Spleen (tissue), 11 donors: ENCODE data around the gene TMEM220. TPM values are rescaled to one million over a fixed set of nuclear protein-coding genes. Genes with fewer than 3 reads are reported as not detected.

Source experiments
- DNase-seq: peaks from one replicate; pipeline ENCODE4 v3.0.0-alpha.2; 2020
- H3K27ac ChIP-seq, 8 donors: fragments of 200-600 bp; sonication (generic) in 7 of 8; 1 replicate in 4 of 8; 2 replicates in 4 of 8; pipeline versions ENCODE4 v1.5.0 to v1.8.0; 2016 to 2021; ENCODE audit warnings: inconsistent platforms in 4 of 8, mild to moderate bottlenecking in 4 of 8, moderate library complexity in 1 of 8
- H3K27me3 ChIP-seq, 7 donors: fragments of 200-600 bp; sonication (generic) in 6 of 7; replicated peaks in 1 of 7; 1 replicate in 4 of 7; 2 replicates in 3 of 7; pipeline versions ENCODE4 v1.5.0 to v1.8.0; 2016 to 2021; ENCODE audit warnings: inconsistent platforms in 3 of 7, mild to moderate bottlenecking in 1 of 7
- H3K36me3 ChIP-seq, 6 donors: fragments of 200-600 bp; sonication (generic) in 5 of 6; 1 replicate in 4 of 6; 2 replicates in 2 of 6; pipeline versions ENCODE4 v1.5.0 to v1.8.0; 2016 to 2021; ENCODE audit warnings: inconsistent platforms in 2 of 6
- H3K4me1 ChIP-seq, 6 donors: fragments of 200-600 bp; sonication (generic) in 5 of 6; 1 replicate in 3 of 6; 2 replicates in 3 of 6; pipeline versions ENCODE4 v1.5.0 to v1.8.0; 2016 to 2021; ENCODE audit warnings: inconsistent platforms in 3 of 6
- H3K4me3 ChIP-seq, 8 donors: fragments of 200-600 bp; sonication (generic) in 7 of 8; 1 replicate in 4 of 8; 2 replicates in 4 of 8; pipeline versions ENCODE4 v1.5.0 to v1.8.0; 2016 to 2021; ENCODE audit warnings: inconsistent platforms in 4 of 8, mild to moderate bottlenecking in 4 of 8, moderate library complexity in 2 of 8
- H3K9me3 ChIP-seq, 8 donors: fragments of 200-600 bp; sonication (generic) in 7 of 8; 1 replicate in 4 of 8; 2 replicates in 4 of 8; pipeline versions ENCODE4 v1.5.0 to v1.8.0; 2016 to 2021; ENCODE audit warnings: inconsistent platforms in 4 of 8
- CTCF ChIP-seq, 11 experiments: fragments of 200-600 bp in 7 of 11; fragments of 450-650 bp in 4 of 11; sonication (generic) in 4 of 11; IDR thresholded peaks in 8 of 11; conservative IDR thresholded peaks in 3 of 11; 1 replicate in 7 of 11; 2 replicates in 4 of 11; pipeline versions ENCODE4 v1.4.0 to v1.8.0; 2016 to 2021; ENCODE audit warnings: antibody characterized with exemption in 11 of 11, inconsistent platforms in 4 of 11, mild to moderate bottlenecking in 1 of 11
- POLR2A ChIP-seq, 3 donors: fragments of 450-650 bp; IDR thresholded peaks; one replicate each; pipeline ENCODE4 v1.5.1; 2017; ENCODE audit warnings: antibody characterized with exemption in 3 of 3, mild to moderate bottlenecking in 1 of 3
- POLR2AphosphoS5 ChIP-seq, 3 donors: sonication (generic); formaldehyde crosslinking; IDR thresholded peaks; one replicate each; pipeline ENCODE4 v1.5.1; 2017; ENCODE audit warnings: antibody characterized with exemption in 3 of 3
- WGBS, 5 donors: extraction: QIAGEN DNeasy Blood & Tissue Kit in 3 of 5; methylation state at CpG; one replicate each; pipeline versions ENCODE4 v1.1.5 to v1.1.7; 2013 to 2018; 5-methylcytosine and 5-hydroxymethylcytosine counted together
- intact Hi-C: fragments of 100-400 bp; cut with DNase I; formaldehyde crosslinking; loops from one replicate; pipeline ENCODE4 v1.15.0; 2023; ENCODE audit warnings: low total_unique reads
- polyA plus RNA-seq, 3 donors: library from polyadenylated mRNA; stranded (reverse); fragments of 200-250 nt; gene quantifications; one replicate each; pipeline ENCODE4 v1.2.1, GENCODE V29; 2013
- total RNA-seq, 7 donors: library from RNA; depleted of rRNA in 3 of 7; stranded (reverse); fragments of >200 nt in 3 of 7; fragmentation: NEBNext Ultra II Directional in 4 of 7; extraction: Animal tissue kit (Norgen Biotek cat#: 25700) in 4 of 7; gene quantifications; one replicate each; pipeline versions ENCODE4 v1.1.0 to v1.2.1, GENCODE V29; 2016 to 2021
- donor health status: healthy with polysubstance abuse.
- donor health status: DM: no; HTN: no; CAD: no; lungs with moderate emphysema.
- donor health status: DM: no; HTN: no; CAD: no.
- donor health status: Bipolar disorder and iron deficiency.
- donor health status: healthy.
- donor health status: DM: no; HTN: no; CAD: no.
- donor health status: DM: yes; HTN: yes; CAD: no.

The TMEM220 gene
- total and polyA plus RNA-seq, 10 donors = 3.6 to 12.1 (median 5.4) TPM

DNA sequence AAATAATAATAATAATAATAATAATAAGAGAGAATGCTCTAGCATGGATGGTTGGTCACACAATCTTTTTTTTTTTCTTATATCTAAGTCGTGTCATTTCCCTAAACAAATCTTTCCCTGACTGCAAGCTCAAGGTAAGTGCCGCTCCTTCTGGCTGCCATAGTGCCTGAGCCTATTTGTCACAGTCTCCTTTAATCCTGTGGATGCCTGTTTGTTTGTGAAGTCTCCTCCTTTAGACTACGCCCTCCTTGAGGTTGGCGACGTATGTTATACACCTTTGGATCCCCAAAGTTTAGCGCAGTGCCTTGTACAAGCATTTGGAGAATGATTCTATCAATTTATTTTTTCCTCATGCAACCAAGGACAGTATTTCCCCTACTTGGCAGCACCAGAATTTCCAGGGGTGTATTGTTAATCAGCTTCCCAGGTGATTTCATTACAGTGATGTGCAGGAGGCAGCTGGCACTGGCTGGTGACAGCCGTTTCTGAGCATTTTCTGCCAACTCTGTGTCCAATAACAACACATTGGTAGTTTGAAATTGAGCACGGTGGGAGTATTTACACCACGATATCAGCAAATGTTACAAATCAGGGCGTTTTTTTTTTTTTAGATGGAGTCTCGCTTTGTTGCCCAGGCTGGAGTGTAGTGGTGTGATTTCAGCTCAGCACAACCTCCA is 47.4 kb upstream of the TMEM220 start:
- DNase-seq = no peak
- Histone ChIP-seq H3K27ac (no peak overlapping the region), H3K27me3 (no peaks in the 10 kb centered on the region), H3K4me1 (peaks cover 0 to 8% (median 0%) of the 10 kb centered on the region in 6 donors), H3K9me3 (peaks cover 0 to 18% (median 5%) of the 10 kb centered on the region in 8 donors), H3K36me3 (no peaks in the 10 kb centered on the region), H3K4me3 (no peak overlapping the region)
- WGBS, 5 donors = 83 to 92% (median 88%) methylated on average over 11 of the region's 11 CpGs
- no peak for TF ChIP-seq POLR2A (IDR thresholded peaks at IDR 0.05)
- no peak for TF ChIP-seq POLR2AphosphoS5 (IDR thresholded peaks at IDR 0.05)
- TF ChIP-seq CTCF (IDR thresholded peaks at IDR 0.05 in 8 of 11, conservative IDR thresholded peaks at IDR 0.05 in 3 of 11) = no peak
- intact Hi-C loops = no loop called here

DNA sequence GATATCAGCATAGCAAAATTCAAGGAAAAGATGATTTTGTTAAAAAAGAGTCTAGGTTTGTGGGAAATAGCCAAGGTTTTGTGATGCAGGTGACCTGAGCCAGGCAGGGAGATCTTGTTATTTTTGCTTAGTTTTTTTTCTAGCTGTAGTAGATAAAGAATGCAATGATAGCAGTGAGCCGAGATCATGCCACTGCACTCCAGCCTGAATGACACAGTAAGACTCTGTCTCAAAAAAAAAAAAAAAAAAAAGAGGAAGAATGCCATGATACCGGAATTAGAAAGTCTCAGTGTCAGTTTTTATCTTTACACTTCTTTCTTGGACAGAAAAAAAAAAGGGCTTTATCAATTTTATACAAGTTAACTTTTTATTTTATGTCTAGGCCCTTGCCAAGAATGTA is 46.6 kb upstream of the TMEM220 start:
- TF ChIP-seq POLR2AphosphoS5 (IDR thresholded peaks at IDR 0.05) (no peak), POLR2A (IDR thresholded peaks at IDR 0.05) (no peak), CTCF (IDR thresholded peaks at IDR 0.05 in 8 of 11, conservative IDR thresholded peaks at IDR 0.05 in 3 of 11) (no peak)
- H3K27me3 ChIP-seq = no peaks in the 10 kb centered on the region
- no peak overlapping the region for H3K27ac ChIP-seq
- peaks cover 0 to 8% (median 0%) of the 10 kb centered on the region in 6 donors for H3K4me1 ChIP-seq
- peaks cover 0 to 18% (median 10%) of the 10 kb centered on the region in 8 donors for H3K9me3 ChIP-seq
- no peaks in the 10 kb centered on the region for H3K36me3 ChIP-seq
- intact Hi-C loops = no loop called here
- DNase-seq = no peak
- no peak overlapping the region for H3K4me3 ChIP-seq
- 31 to 45% (median 39%) methylated on average over 2 of the region's 2 CpGs for WGBS, 5 donors

GRCh38 chr17:10775740-10776356 is 46.0 kb upstream of the TMEM220 start:
- no peak for TF ChIP-seq POLR2AphosphoS5 (IDR thresholded peaks at IDR 0.05)
- TF ChIP-seq POLR2A (IDR thresholded peaks at IDR 0.05) = no peak
- TF ChIP-seq CTCF (IDR thresholded peaks at IDR 0.05 in 8 of 11, conservative IDR thresholded peaks at IDR 0.05 in 3 of 11) = no peak
- 76 to 83% (median 79%) methylated on average over 5 of the region's 5 CpGs for WGBS, 5 donors
- H3K36me3 ChIP-seq = no peaks in the 10 kb centered on the region
- intact Hi-C loops = no loop called here
- DNase-seq = no peak
- H3K4me3 ChIP-seq = no peak overlapping the region
- no peaks in the 10 kb centered on the region for H3K27me3 ChIP-seq
- peaks cover 0 to 18% (median 10%) of the 10 kb centered on the region in 8 donors for H3K9me3 ChIP-seq
- peaks cover 0 to 8% (median 0%) of the 10 kb centered on the region in 6 donors for H3K4me1 ChIP-seq
- no peak overlapping the region for H3K27ac ChIP-seq

DNA sequence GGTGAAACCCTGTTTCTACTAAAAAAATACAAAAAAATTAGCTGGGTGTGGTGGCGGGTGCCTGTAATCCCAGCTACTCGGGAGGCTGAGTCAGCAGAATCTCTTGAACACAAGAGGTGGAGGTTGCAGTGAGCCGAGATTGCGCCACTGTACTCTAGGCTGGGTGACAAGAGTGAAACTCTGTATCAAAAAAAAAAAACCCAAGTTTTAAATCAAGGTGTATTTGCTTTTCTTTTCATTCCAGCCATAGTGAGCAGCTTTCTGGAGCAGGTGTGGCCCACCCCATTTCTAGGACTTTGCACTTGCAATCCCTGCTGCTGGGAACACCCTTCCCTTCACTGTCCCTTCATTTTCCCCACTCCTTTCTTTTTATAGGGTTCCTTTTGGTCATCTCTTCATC is 45.2 kb upstream of the TMEM220 start:
- Histone ChIP-seq H3K4me1 (peaks cover 0 to 8% (median 0%) of the 10 kb centered on the region in 6 donors), H3K4me3 (no peak overlapping the region), H3K27me3 (no peaks in the 10 kb centered on the region), H3K27ac (no peak overlapping the region), H3K9me3 (peaks cover 0 to 18% (median 10%) of the 10 kb centered on the region in 8 donors), H3K36me3 (no peaks in the 10 kb centered on the region)
- intact Hi-C loops = no loop called here
- TF ChIP-seq POLR2A (IDR thresholded peaks at IDR 0.05) (no peak), CTCF (IDR thresholded peaks at IDR 0.05 in 8 of 11, conservative IDR thresholded peaks at IDR 0.05 in 3 of 11) (no peak), POLR2AphosphoS5 (IDR thresholded peaks at IDR 0.05) (no peak)
- no peak for DNase-seq
- 88 to 95% (median 92%) methylated on average over 4 of the region's 4 CpGs for WGBS, 5 donors
